ENCODE measurements around the gene RNF152.

RNF152 gene

DNA sequence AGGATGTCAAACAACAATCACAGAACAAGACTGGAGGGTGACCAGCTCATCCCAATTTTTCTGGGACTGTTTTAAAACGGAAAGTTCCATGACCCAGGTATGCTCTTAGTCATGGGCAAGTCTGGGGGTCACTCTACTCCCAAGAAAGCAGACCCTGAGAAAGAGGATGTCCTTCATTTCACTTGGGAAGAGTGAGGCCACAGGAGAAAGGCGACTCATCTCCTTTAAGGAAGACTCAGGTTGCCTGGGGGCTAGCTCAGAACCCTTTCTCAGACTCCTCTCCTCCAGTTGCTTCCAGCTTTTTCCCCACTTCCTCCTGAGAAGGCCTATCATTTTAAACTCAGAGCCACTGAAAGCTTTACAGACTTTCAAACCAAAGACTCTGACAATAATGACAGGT lies 9.3 kb downstream of the RNF152 start:
- H3K36me3 ChIP-seq (ENCODE audit: control insufficient read depth, low read length) = no peaks in the 10 kb centered on the region
- no peaks in the 10 kb centered on the region for H3K79me2 ChIP-seq (ENCODE audit: control insufficient read depth, low read length)
- TF ChIP-seq, protein P1, sequence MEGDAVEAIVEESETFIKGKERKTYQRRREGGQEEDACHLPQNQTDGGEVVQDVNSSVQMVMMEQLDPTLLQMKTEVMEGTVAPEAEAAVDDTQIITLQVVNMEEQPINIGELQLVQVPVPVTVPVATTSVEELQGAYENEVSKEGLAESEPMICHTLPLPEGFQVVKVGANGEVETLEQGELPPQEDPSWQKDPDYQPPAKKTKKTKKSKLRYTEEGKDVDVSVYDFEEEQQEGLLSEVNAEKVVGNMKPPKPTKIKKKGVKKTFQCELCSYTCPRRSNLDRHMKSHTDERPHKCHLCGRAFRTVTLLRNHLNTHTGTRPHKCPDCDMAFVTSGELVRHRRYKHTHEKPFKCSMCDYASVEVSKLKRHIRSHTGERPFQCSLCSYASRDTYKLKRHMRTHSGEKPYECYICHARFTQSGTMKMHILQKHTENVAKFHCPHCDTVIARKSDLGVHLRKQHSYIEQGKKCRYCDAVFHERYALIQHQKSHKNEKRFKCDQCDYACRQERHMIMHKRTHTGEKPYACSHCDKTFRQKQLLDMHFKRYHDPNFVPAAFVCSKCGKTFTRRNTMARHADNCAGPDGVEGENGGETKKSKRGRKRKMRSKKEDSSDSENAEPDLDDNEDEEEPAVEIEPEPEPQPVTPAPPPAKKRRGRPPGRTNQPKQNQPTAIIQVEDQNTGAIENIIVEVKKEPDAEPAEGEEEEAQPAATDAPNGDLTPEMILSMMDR (IDR thresholded peaks at IDR 0.05; ENCODE audit: low read depth, low read length, poor library complexity, severe bottlenecking) = no peak
- TF ChIP-seq EZH2phosphoT487 (IDR thresholded peaks at IDR 0.05; ENCODE audit: borderline replicate concordance, low read length) = no peak
- H3F3A ChIP-seq (ENCODE audit: control insufficient read depth, insufficient read depth) = no peaks in the 10 kb centered on the region
- H3K4me3 ChIP-seq (ENCODE audit: low read length) = no peak overlapping the region
- H3K4me1 ChIP-seq (ENCODE audit: control insufficient read depth, low read length) = no peaks in the 10 kb centered on the region
- H4K20me1 ChIP-seq (ENCODE audit: control insufficient read depth, insufficient read depth, low read depth, low read length) = no peaks in the 10 kb centered on the region
- no peak overlapping the region for H3K27ac ChIP-seq (ENCODE audit: low read depth, low read length)
- H3K27me3 ChIP-seq (ENCODE audit: control insufficient read depth, low read length) = no peaks in the 10 kb centered on the region
- H3K4me2 ChIP-seq (ENCODE audit: low read length) = no peak overlapping the region
- H3K9me3 ChIP-seq (ENCODE audit: control insufficient read depth, insufficient read depth, low read length) = no peaks in the 10 kb centered on the region
- no peaks in the 10 kb centered on the region for H3K9me2 ChIP-seq (replicated peaks; ENCODE audit: control insufficient read depth, low read length)

DNA sequence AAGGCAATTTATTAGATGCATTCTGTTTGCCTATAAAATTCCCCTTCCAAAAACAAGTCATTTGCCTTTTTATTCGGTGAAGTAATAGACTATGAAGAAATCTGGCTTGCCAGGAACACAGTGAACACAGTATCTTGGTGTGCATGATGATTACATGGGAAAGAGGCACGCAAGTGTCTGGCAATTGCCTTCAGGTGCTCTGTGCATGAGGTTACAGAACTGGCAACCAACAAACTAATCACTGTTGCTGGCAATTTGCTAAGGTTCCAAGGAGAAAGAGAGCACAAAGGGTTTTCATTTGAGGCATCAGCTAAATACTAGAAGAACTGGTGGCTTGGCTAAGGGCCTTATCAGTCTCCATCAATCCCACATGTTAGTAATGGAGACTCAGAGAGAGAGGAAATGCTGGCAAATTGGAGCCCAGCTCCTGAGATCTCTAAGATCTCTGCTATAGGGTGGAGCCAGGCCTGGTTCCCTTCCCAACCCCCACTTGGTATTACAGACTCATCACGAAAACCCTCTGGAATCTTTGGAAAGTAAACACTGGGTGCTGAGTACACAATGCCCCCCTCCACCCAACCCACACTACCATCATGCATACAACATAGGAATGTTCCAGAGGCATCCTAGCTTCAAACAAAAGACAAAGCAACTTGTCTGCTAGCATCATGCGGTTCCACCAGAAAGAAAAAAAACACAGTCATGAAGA lies 10.4 kb downstream of the RNF152 start:
- no peaks in the 10 kb centered on the region for H3K79me2 ChIP-seq (ENCODE audit: control insufficient read depth, low read length)
- no peaks in the 10 kb centered on the region for H3K9me3 ChIP-seq (ENCODE audit: control insufficient read depth, insufficient read depth, low read length)
- no peak for TF ChIP-seq EZH2phosphoT487 (IDR thresholded peaks at IDR 0.05; ENCODE audit: borderline replicate concordance, low read length)
- TF ChIP-seq, protein P1 (IDR thresholded peaks at IDR 0.05; ENCODE audit: low read depth, low read length, poor library complexity, severe bottlenecking) = no peak
- no peaks in the 10 kb centered on the region for H3K9me2 ChIP-seq (replicated peaks; ENCODE audit: control insufficient read depth, low read length)
- no peaks in the 10 kb centered on the region for H4K20me1 ChIP-seq (ENCODE audit: control insufficient read depth, insufficient read depth, low read depth, low read length)
- no peaks in the 10 kb centered on the region for H3K4me1 ChIP-seq (ENCODE audit: control insufficient read depth, low read length)
- no peaks in the 10 kb centered on the region for H3K27me3 ChIP-seq (ENCODE audit: control insufficient read depth, low read length)
- no peak overlapping the region for H3K27ac ChIP-seq (ENCODE audit: low read depth, low read length)
- no peak overlapping the region for H3K4me2 ChIP-seq (ENCODE audit: low read length)
- no peak overlapping the region for H3K4me3 ChIP-seq (ENCODE audit: low read length)
- H3K36me3 ChIP-seq (ENCODE audit: control insufficient read depth, low read length) = no peaks in the 10 kb centered on the region
- H3F3A ChIP-seq (ENCODE audit: control insufficient read depth, insufficient read depth) = no peaks in the 10 kb centered on the region

DNA sequence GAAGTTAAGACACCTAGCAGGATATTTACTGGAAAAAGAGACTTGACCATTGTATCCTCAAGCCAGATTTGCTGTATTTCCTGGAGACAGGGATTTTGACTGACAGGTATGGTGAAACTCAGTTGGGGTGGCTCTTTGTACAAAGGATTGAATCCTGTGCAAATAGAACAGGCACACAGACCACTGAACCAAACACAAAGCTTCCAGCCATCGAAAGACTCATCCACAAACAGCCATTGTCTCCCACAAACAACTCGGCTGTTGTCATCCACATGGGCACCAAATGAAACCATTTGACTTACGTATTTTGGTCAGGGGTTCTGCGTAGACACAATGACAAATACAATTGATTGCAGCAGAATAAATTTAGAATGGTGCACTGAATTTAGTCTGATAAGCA lies 15.9 kb downstream of the RNF152 start:
- Histone ChIP-seq H3K9me2 (replicated peaks; ENCODE audit: control insufficient read depth, low read length) (no peaks in the 10 kb centered on the region), H3K27ac (ENCODE audit: low read depth, low read length) (no peak overlapping the region), H3K27me3 (ENCODE audit: control insufficient read depth, low read length) (no peaks in the 10 kb centered on the region), H3K9me3 (ENCODE audit: control insufficient read depth, insufficient read depth, low read length) (no peaks in the 10 kb centered on the region), H3F3A (ENCODE audit: control insufficient read depth, insufficient read depth) (no peaks in the 10 kb centered on the region), H3K79me2 (ENCODE audit: control insufficient read depth, low read length) (no peaks in the 10 kb centered on the region), H3K4me1 (ENCODE audit: control insufficient read depth, low read length) (no peaks in the 10 kb centered on the region), H4K20me1 (ENCODE audit: control insufficient read depth, insufficient read depth, low read depth, low read length) (no peaks in the 10 kb centered on the region), H3K4me3 (ENCODE audit: low read length) (no peak overlapping the region), H3K4me2 (ENCODE audit: low read length) (no peak overlapping the region), H3K36me3 (ENCODE audit: control insufficient read depth, low read length) (no peaks in the 10 kb centered on the region)
- TF ChIP-seq, protein P1 (IDR thresholded peaks at IDR 0.05; ENCODE audit: low read depth, low read length, poor library complexity, severe bottlenecking) = no peak
- TF ChIP-seq EZH2phosphoT487 (IDR thresholded peaks at IDR 0.05; ENCODE audit: borderline replicate concordance, low read length) = no peak

Data from DOHH2 (cell line).